Jurkat, Clone E6-1 (cell line): Measurements from ENCODE around the gene TNFSF15.
"Not testable (repeated sequence)": the region's sequence is repeated elsewhere in the genome, so short reads cannot be mapped to it uniquely, and the experiment has no call there.

Experiments used
- DNase-seq: peaks from one replicate; pipeline ENCODE4 v3.0.0-alpha.2; 2011; ENCODE audit warnings: low read depth, low spot score
- H3K4me3 ChIP-seq: 2 replicates; pipeline ENCODE4 v1.5.1; 2011; ENCODE audit warnings: mild to moderate bottlenecking, low read length, control low read depth, moderate library complexity

The TNFSF15 gene

GRCh38 chr9:114769624-114770023 lies 36.2 kb downstream of the TNFSF15 start:
- H3K4me3 ChIP-seq = no peak overlapping the region
- no peak for DNase-seq

DNA sequence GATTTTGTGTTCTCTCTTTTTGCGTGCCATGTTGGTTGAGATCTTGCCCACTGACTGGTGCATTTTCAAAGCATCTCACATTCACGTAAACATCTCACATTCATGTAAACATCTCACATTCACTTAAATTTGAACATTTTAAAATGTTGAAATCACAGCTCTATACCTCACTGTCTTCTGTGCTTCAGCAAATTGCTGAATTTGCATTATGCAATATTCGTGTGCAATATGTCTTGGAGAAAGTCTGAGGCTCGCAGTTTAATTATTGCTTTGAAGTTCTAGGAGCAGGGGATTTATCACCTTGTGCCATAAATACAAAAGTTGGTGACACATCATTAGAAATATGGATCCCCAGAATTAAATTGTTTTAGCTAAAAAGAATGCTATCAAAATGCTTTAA lies 42.6 kb downstream of the TNFSF15 start:
- H3K4me3 ChIP-seq = no peak overlapping the region
- no peak for DNase-seq

GRCh38 chr9:114761523-114761922 lies 44.3 kb downstream of the TNFSF15 start:
- DNase-seq = no peak
- H3K4me3 ChIP-seq = no peak overlapping the region

- DNase-seq = no peak
- no peak overlapping the region for H3K4me3 ChIP-seq
Measured at GRCh38 chr9:114759512-114760341, 46.1 kb downstream of the TNFSF15 start.

GRCh38 chr9:114757984-114758383 lies 47.9 kb downstream of the TNFSF15 start:
- no peak overlapping the region for H3K4me3 ChIP-seq
- no peak for DNase-seq

DNA sequence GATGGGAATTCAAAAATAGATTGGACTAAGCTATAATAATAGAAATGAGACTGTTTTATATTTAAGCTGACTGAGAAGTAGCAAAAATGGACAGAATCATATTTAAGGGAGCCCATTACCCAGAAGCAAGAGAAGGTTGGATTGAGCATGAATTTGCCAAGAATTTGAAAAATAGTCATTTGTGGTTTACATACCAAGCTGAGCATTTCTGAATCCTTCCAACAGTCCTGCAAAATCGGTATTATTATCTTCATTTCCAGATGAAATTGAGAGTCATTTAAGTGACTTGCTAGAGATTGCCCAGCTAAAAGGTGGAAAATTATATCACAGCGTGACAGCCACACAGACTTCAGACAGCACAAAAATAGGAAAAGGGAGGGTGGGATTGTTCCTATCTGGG lies 48.4 kb downstream of the TNFSF15 start:
- no peak overlapping the region for H3K4me3 ChIP-seq
- no peak for DNase-seq

GRCh38 chr9:114756920-114757319 lies 48.9 kb downstream of the TNFSF15 start:
- peak; percentile 28 for DNase-seq
- H3K4me3 ChIP-seq = no peak overlapping the region

- no peak for DNase-seq
Measured at GRCh38 chr9:114754581-114754980, 51.3 kb downstream of the TNFSF15 start.

GRCh38 chr9:114746591-114747346 lies 59.1 kb downstream of the TNFSF15 start:
- H3K4me3 ChIP-seq = no peak overlapping the region
- no peak for DNase-seq

More at GRCh38 chr9:114754581-114754980, 51.3 kb downstream of the TNFSF15 start:
- no peak overlapping the region for H3K4me3 ChIP-seq

DNA sequence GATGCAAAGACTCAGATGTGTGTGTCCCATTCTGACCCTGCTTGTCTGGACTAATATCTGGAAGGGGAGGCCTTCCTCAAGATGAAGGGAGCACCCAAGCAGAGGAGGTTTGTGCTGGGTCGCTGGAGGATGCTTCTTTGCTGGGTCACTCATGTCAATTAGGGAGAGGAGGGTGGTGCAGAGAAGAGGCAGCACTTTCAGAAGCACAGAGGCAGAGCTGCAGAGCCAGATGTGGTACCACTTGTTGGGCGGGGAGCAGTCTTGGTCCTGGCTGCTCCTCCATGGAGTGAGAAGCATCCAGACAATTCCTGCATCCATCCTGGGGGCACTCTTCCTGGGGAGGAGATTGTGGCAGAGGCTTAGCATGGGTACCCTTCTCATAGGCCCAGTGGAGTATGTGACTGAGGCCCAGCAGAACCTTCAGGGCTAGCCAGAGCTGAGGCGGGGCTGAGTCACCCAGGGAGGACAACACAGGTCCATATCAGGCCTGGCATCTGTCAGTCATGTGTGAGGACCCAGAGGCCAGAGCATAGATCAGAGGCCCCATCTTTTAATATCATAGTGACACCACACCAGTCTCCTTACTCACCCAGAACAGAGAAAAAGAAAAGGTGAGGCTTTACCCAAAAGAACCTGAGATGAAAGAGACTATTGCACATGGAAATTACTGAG lies 59.8 kb downstream of the TNFSF15 start:
- DNase-seq = no peak
- no peak overlapping the region for H3K4me3 ChIP-seq

DNA sequence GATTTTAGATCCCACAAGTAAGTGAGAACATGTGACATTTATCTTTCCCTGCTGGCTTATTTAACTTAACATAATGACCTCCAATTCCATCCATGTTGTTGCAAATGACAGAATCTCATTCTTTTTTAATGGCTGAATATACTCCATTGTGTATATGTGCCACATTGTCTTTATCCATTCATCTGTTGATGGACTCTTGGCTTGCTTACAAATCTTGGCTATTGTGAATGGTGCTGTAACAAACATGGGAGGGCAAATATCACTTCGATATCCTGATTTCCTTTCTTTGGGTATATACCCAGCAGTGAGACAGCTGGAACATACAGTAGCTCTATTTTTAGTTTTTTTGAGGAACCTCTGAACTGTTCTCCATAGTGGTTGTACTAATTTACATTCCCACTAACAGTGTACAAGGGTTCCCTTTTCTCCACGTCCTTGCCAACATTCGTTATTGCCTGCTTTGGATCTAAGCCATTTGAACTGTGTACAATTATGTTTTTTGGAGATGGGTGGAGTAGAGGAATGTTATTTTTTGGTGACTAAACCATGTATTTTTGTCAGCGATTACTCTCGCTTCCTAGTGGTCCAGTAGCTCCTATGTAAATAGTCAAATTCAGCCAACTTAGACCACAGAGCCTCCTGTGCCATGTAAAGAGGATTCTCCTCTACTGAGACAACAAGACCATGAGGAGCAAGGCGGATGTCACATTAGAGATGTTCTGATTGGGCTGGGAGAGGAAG lies 60.6 kb downstream of the TNFSF15 start:
- no peak overlapping the region for H3K4me3 ChIP-seq
- no peak for DNase-seq

DNA sequence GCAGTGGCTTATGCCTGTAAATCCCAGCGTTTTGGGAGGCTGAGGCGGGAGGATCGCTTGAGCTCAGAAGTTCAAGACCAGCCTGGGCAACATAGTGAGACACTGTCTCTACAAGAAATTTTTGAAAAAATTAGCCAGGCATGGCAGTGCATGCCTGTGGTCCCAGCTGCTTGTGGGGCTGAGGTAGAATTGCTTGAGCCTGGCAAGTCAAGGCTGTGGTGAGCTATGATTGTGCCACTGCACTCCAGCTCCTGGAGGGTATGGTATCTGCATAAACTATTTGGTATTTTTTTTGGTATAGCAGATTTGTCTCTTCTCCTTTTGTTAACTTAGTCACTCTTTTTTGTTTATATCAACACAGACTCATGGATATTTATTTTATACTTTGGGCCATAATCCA lies 62.4 kb downstream of the TNFSF15 start:
- H3K4me3 ChIP-seq = no peak overlapping the region
- no peak for DNase-seq

- DNase-seq = no peak
- no peak overlapping the region for H3K4me3 ChIP-seq
Measured at GRCh38 chr9:114742947-114743346, 62.9 kb downstream of the TNFSF15 start.

DNA sequence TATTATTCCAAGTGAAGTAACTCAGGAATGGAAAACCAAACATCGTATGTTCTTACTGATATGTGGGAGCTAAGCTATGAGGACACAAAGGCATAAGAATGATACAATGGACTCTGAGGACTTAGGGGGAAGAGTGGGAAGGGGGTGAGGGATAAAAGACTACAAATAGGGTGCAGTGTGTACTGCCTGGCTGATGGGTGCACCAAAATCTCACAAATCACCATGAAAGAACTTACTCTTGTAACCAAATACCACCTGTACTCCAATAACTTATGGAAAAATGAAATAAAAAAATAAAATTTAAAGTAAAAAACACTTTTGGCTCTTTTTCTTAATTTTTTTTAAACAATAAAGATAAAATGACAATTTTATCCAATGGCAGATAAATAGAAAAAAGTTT lies 64.3 kb downstream of the TNFSF15 start:
- H3K4me3 ChIP-seq, DNase-seq: not testable (repeated sequence)

DNA sequence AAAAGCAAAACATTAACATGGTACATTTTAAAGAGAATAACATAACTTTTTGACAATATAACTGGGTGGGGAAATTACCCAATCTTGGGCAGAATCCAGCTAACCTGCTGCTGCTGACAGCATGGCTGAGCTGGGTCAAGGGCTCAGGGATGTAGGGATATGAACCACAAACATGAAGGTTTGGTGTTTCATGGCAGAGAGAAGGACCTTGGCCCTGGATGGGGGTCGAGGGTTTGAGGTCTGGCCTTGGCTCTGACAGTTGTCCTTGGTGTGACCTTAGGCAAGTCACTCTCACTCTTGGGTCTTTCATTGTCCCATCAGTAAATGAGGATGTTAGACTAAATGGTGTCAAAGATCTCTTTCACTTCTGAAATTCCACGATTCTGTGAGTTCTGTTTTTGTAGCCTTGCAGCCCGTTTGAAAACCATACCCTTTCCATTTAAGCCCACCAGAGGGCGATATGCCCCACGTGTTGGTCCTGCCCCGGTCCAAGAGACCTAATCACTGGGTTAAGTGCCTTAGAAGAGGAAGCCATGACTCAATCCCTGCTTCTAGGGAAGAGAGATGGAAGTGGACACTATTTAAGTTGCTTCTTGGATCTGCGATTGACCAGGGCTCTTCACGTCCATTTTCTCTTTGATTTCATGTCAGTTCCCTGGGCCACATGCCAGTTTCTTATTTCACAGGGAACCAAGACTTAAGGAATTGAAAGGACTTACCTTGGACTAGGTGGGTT lies 67.1 kb downstream of the TNFSF15 start:
- DNase-seq = peak; percentile 47
- H3K4me3 ChIP-seq = no peak overlapping the region

- H3K4me3 ChIP-seq = no peak overlapping the region
- DNase-seq = no peak
Measured at GRCh38 chr9:114737847-114738246, 68.0 kb downstream of the TNFSF15 start.

GRCh38 chr9:114737118-114737517 lies 68.7 kb downstream of the TNFSF15 start:
- DNase-seq = no peak
- H3K4me3 ChIP-seq = no peak overlapping the region

GRCh38 chr9:114735704-114736103 lies 70.1 kb downstream of the TNFSF15 start:
- DNase-seq = no peak
- H3K4me3 ChIP-seq = no peak overlapping the region

- H3K4me3 ChIP-seq, DNase-seq: not testable (repeated sequence)
Measured at GRCh38 chr9:114735139-114735538, 70.7 kb downstream of the TNFSF15 start.
